HCT116 (cell line): ENCODE results near the gene ARHGEF40.

Experiments used
- EZH2 ChIP-seq: fragments of 200-600 bp; sonication (generic); IDR thresholded peaks from 2 replicates; pipeline ENCODE4 v1.6.1; 2017; ENCODE audit warnings: antibody characterized with exemption, mixed run types
- POLR2A ChIP-seq: IDR thresholded peaks from 2 replicates; pipeline ENCODE4 v1.7.0; 2011; ENCODE audit warnings: borderline replicate concordance; ENCODE audit not compliant: insufficient read depth, insufficient read length; ENCODE audit errors: extremely low read depth
- TCF7L2 ChIP-seq: IDR thresholded peaks from 2 replicates; pipeline ENCODE4 v1.7.0; 2011; ENCODE audit warnings: borderline replicate concordance, inconsistent platforms; ENCODE audit not compliant: insufficient read depth, insufficient read length; ENCODE audit errors: extremely low read depth
- YY1 ChIP-seq: IDR thresholded peaks from 2 replicates; pipeline ENCODE4 v1.6.1; 2011; ENCODE audit warnings: low read length, low read depth, moderate library complexity, mild to moderate bottlenecking; ENCODE audit not compliant: insufficient replicate concordance; ENCODE audit errors: extremely low read depth
- ZNF274 ChIP-seq: fragments of 200-500 bp; sonication (Bioruptor generic); IDR thresholded peaks from 2 replicates; pipeline ENCODE4 v1.6.1; 2014; ENCODE audit warnings: mild to moderate bottlenecking, low read depth, low read length, inconsistent platforms
- TF ChIP-seq, protein P1 (sequence below), 3 experiments: fragments of 200-600 bp in 1 of 3; sonication (generic) in 1 of 3; IDR thresholded peaks in 2 of 3; conservative IDR thresholded peaks in 1 of 3; 2 replicates each; pipeline ENCODE4 v1.5.1; 2012 to 2017; ENCODE audit warnings: low read depth in 2 of 3, low read length in 2 of 3, antibody characterized with exemption in 1 of 3, borderline replicate concordance in 1 of 3, control low read depth in 1 of 3, mild to moderate bottlenecking in 1 of 3, mixed read lengths in 1 of 3, mixed run types in 1 of 3, moderate library complexity in 1 of 3; ENCODE audit not compliant: insufficient read depth in 1 of 3
- TF ChIP-seq, protein P2 (sequence below): IDR thresholded peaks from 2 replicates; pipeline ENCODE4 v1.6.1; 2012
- TF ChIP-seq, protein P3 (sequence below): IDR thresholded peaks from 2 replicates; pipeline ENCODE4 v1.6.1; 2012; ENCODE audit warnings: low read depth
- TF ChIP-seq, protein P4 (sequence below): IDR thresholded peaks from 2 replicates; pipeline ENCODE4 v1.6.1; 2012

DNA sequence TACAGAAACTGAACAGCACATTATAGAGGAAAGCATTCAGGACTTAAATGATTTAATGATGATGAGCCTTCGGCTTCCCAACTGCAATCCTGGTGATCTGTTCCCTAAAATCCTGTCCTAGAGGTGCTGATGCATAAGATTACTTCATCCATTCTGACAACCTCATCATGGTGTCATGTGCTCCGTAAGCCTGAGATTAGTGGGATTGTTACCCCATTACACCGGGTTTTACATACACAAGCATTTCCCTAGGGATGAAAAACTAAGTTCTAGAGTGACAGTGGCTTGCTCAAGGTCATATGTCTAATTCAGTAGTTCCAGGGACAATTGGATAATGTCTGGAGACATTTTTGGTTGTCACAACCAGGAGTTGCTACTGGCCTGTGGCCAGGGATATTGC is 32.9 kb upstream of the ARHGEF40 start:
- TF ChIP-seq YY1 (no peak), EZH2 (no peak), POLR2A (no peak), ZNF274 (no peak), TCF7L2 (no peak)
- TF ChIP-seq, protein P1, sequence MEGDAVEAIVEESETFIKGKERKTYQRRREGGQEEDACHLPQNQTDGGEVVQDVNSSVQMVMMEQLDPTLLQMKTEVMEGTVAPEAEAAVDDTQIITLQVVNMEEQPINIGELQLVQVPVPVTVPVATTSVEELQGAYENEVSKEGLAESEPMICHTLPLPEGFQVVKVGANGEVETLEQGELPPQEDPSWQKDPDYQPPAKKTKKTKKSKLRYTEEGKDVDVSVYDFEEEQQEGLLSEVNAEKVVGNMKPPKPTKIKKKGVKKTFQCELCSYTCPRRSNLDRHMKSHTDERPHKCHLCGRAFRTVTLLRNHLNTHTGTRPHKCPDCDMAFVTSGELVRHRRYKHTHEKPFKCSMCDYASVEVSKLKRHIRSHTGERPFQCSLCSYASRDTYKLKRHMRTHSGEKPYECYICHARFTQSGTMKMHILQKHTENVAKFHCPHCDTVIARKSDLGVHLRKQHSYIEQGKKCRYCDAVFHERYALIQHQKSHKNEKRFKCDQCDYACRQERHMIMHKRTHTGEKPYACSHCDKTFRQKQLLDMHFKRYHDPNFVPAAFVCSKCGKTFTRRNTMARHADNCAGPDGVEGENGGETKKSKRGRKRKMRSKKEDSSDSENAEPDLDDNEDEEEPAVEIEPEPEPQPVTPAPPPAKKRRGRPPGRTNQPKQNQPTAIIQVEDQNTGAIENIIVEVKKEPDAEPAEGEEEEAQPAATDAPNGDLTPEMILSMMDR (IDR thresholded peaks at IDR 0.05 in 2 of 3, conservative IDR thresholded peaks at IDR 0.05 in 1 of 3; ENCODE audit: borderline replicate concordance in 1 of 3, insufficient read depth in 1 of 3, low read depth in 2 of 3, low read length in 2 of 3): no peak
- TF ChIP-seq, protein P2, sequence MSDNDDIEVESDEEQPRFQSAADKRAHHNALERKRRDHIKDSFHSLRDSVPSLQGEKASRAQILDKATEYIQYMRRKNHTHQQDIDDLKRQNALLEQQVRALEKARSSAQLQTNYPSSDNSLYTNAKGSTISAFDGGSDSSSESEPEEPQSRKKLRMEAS: no peak
- TF ChIP-seq, protein P3, sequence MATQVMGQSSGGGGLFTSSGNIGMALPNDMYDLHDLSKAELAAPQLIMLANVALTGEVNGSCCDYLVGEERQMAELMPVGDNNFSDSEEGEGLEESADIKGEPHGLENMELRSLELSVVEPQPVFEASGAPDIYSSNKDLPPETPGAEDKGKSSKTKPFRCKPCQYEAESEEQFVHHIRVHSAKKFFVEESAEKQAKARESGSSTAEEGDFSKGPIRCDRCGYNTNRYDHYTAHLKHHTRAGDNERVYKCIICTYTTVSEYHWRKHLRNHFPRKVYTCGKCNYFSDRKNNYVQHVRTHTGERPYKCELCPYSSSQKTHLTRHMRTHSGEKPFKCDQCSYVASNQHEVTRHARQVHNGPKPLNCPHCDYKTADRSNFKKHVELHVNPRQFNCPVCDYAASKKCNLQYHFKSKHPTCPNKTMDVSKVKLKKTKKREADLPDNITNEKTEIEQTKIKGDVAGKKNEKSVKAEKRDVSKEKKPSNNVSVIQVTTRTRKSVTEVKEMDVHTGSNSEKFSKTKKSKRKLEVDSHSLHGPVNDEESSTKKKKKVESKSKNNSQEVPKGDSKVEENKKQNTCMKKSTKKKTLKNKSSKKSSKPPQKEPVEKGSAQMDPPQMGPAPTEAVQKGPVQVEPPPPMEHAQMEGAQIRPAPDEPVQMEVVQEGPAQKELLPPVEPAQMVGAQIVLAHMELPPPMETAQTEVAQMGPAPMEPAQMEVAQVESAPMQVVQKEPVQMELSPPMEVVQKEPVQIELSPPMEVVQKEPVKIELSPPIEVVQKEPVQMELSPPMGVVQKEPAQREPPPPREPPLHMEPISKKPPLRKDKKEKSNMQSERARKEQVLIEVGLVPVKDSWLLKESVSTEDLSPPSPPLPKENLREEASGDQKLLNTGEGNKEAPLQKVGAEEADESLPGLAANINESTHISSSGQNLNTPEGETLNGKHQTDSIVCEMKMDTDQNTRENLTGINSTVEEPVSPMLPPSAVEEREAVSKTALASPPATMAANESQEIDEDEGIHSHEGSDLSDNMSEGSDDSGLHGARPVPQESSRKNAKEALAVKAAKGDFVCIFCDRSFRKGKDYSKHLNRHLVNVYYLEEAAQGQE: no peak
- TF ChIP-seq, protein P4, sequence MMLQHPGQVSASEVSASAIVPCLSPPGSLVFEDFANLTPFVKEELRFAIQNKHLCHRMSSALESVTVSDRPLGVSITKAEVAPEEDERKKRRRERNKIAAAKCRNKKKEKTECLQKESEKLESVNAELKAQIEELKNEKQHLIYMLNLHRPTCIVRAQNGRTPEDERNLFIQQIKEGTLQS: no peak
